DMS79 treated with DMSO at 0.1 percent for 48 hours (cell line): ENCODE measurements around the gene BICD1.

Experiments used
- DNase-seq: peaks from one replicate; lab custom pipeline; 2025; lab: John Stamatoyannopoulos, UW

The BICD1 gene

GRCh38 chr12:32353540-32353939, 246.9 kb downstream of the BICD1 start:
- no peak for DNase-seq

- no peak for DNase-seq
Observed at GRCh38 chr12:32357601-32358249, 251.1 kb downstream of the BICD1 start.

GRCh38 chr12:32360956-32361355, 254.3 kb downstream of the BICD1 start:
- no peak for DNase-seq

DNA sequence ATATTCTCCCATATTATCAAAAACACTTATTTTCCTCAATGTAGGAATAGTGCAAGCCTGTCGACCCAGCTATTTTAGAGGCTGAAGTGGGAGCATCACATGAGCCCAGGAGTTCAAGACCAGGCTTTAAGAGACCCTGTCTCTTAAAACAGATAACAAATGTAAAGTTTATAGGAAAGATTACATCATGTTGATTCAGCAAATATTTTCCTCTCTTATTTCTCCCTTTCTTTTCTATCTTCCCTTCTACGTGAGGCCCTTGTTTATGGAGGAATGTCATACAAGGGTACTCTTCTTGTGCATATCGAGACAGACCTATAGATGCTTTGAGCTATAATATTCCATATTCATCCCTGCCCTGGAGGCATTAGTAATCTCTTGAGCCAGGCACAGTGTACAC, 256.2 kb downstream of the BICD1 start:
- DNase-seq: no peak

GRCh38 chr12:32365473-32366064, 258.9 kb downstream of the BICD1 start:
- DNase-seq: peak; percentile 72

- no peak for DNase-seq
Observed at GRCh38 chr12:32366714-32367113, 260.1 kb downstream of the BICD1 start.

GRCh38 chr12:32367381-32367780, 260.7 kb downstream of the BICD1 start:
- no peak for DNase-seq

- DNase-seq: no peak
Observed at GRCh38 chr12:32369202-32369601, 262.6 kb downstream of the BICD1 start.

GRCh38 chr12:32377344-32378055, 270.9 kb downstream of the BICD1 start:
- DNase-seq: no peak

DNA sequence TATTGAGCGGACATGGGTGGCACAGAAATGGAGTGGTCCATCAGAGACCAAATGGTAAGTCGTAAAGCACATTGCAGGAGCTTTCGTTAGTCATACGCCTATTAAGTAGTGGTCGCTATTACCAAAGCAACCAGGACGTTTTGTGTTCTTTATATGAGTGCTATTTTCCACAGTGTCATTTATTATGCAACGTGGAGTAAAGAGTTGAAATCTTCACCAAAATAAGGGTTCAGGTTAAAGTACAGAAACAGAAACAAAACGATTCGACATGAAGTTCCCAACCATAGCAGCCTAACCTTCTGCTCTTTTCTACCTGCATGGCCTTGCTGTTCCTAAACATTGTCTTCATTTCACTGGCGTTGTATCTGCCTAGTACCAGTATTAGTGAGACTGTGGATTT, 272.6 kb downstream of the BICD1 start:
- DNase-seq: no peak

DNA sequence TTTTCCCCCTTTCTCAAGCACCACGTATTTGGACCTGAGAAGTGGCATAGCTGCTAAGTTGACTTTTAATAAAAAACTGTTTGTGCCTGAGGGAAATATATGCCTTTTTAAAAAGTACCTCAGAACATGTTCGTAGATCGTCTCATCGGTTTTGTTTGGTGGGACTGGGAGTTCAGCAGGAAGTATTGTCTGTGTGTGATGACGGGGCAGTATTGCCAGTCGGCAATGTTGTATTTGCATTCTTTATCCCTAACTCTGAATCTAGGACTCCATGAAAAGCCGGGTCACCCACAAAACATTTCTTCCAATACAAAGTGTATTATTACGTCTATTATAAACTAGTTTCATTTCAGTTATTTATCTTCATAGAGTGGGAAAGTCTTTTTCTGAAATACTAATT, 273.0 kb downstream of the BICD1 start:
- DNase-seq: no peak

- DNase-seq: no peak
Observed at GRCh38 chr12:32382226-32382625, 275.6 kb downstream of the BICD1 start.

DNA sequence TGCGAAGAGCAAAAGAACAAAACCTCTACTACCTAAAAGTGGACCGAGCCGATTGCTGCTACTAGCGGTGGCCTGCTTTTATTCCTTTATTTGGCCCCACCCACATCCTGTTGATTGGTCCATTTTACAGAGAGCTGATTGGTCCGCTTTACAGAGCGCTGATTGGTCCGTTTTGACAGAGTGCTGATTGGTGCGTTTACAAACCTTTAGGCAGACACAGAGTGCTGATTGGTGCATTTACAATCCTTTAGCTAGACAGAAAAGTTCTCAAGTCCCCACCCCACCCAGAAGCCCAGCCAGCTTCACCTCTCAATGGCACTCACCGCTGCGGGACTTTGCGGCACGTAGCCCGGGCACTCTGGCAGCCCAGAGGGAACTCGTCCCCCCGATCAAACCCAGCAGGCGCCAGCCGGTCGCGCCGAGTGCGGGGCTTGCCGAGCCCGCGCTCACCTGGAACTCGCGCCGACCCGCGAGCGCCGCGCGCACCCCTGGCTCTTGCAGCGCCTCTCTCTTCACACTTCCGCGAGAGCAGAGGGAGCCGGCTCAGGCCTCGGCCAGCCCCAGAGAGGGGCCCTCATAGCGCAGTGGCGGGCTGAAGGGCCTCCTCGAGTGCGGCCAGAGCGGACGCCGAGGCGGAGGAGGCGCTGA, 284.0 kb downstream of the BICD1 start:
- DNase-seq: peak; percentile 43

DNA sequence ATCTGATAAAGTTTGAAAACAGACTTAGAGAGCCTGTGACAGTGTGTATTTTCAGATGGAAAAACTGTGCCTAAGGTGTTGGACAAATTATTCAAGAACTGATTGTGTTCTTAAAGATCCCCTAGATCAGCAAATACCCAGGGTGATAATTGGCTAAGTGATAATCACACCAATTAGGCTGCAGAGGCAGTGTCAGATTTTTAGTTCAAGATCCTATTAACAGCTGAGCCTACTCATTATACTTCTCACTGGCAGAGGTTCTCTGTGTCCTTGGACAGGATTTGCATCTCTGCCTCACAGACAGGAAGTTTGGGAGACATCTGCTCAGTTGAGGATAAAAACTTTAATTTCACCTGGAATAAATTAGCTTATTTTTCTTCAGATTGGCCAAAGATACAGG, 288.4 kb downstream of the BICD1 start:
- DNase-seq: no peak

GRCh38 chr12:32397696-32398095, 291.0 kb downstream of the BICD1 start:
- peak; percentile 65 for DNase-seq

GRCh38 chr12:32398181-32398580, 291.5 kb downstream of the BICD1 start:
- DNase-seq: no peak

DNA sequence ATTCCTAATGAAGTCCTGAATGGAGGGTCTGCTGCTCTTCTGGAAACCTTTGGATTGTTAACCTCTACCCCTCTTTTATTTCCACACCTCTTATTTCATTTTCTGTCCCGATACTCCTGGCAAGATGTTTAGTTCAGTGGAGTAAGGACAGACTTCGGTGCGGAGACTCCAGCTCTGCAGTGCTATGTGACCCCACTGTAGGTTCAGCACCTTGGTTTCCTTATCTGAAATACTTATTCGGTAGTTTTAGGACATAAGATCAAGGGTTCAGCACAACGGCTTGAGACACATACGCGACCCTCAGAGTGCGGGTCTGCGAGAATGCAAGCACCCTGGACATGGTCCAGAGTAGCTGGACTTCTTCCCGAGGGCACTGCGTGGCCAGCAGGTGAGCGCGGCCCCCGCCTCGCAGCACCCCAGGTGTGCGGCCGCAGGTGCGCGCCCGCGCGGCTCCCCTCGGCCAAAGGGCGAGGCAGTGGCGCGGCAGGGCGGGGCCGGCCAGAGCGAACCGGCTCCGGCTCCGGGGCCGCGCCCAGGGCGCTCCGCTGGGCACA, 292.2 kb downstream of the BICD1 start:
- peak; percentile 55 for DNase-seq

GRCh38 chr12:32399370-32400113, 292.9 kb downstream of the BICD1 start, which contains the start of gene FGD4:
Gene FGD4 (plus strand): TSS chr12:32399558.
- peak; percentile 77 for DNase-seq

GRCh38 chr12:32400114-32400672, 293.5 kb downstream of the BICD1 start:
- DNase-seq: peak; percentile 65

DNA sequence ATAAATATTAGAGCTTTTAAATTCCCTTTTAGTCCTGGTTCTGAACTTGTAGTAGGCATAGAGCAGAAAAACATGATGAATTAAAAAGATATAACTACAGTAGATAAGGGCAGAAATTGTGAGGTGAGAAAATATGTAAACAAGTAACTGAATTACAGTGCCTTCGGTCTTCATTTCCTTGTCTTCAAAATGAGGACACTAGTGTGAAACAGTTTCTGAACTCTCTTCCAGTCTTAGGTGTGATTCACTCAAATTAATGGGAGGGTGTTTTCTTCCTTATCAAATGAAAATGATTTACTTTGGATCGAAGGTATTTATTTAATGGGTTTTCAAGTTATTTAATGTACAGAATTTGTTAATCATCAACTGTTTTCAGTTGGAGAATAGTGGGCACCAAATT, 294.2 kb downstream of the BICD1 start:
- DNase-seq: no peak

- no peak for DNase-seq
Observed at GRCh38 chr12:32402170-32402569, 295.5 kb downstream of the BICD1 start.
